Measurements from ENCODE around the gene RPL35.
A peak's percentile ranks its signal among the peaks of the same experiment; 100 is the strongest.

Gene RPL35

DNA sequence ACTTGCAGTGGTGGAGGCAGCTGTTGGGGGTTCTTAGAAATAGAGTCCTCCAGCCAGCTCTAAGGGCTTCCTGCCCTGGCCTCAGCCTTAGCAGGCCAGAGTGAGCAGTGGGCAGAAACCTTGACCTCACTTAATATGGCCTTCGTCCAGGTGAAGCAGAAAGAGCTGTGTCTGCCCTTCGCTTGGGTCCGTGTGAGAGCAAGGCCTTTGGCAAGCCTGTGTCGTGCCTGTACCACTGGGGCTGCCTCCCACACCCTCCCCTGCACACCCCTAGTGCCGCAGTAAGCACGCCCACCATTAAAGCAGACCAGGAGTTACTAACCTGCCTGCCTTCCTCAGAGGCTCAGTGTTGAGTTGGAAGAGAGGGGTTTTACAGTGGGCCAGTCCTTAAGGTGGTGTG is 13.7 kb upstream of the RPL35 start:
- no peak for DNase-seq

DNA sequence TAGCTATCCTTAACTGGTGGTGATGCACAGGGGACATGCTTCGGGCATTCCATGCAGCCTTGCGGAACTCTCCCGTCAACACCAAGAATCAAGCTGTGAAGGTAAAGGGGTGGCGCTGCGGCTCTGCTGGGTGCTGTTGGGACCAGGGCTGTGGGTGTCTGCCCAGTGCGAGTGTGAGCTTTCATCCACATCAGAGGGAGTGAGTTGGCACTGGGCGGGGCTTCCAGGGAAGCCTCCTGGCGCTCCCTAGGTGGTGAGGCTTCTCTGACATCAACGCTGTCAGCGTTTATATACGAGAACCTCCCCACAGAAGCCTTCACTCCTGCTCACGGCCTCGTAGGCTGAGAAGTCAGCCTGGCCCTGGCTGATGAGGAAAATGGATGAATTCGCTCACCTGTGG is 11.9 kb upstream of the RPL35 start:
- DNase-seq = no peak

DNA sequence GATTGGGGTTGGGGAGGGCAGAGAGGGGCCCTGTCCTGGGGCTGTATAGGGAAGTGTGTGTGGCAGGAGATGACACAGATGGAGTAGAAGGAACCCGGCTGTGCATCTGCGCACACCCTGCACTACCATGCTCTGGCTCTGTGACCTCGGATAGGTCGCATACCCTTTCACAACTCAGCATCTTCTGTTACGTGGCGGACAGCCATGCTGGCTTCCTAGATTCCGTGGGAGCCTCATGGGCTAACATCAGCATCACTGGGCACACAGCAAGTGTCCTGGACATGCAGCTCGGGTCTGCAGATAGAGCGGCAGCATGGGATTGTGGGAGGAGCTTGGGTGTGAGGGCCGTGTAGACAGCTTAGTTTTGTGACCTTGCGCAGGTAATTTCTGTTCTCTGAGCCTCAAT is 9.4 kb upstream of the RPL35 start:
- no peak for DNase-seq

DNA sequence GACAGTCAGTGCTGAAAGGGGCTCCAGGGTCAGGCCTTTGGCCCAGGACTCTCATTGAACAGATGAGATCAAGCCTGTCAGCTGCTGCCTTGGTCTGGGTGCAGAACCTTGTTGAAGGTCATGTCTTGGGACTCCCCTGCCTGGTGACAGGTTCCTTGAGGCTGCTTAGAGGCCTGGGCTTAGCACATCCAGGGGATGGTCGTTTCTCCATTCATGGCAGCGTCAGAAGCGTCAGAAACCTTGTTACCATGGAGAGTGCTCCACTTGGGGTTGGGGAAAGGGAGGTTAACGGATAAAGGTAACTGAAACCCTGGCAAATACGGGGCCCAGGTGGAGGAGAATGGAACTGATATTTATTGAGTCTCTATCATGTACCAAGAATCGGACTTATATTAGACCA is 9.0 kb upstream of the RPL35 start:
- DNase-seq = no peak

DNA sequence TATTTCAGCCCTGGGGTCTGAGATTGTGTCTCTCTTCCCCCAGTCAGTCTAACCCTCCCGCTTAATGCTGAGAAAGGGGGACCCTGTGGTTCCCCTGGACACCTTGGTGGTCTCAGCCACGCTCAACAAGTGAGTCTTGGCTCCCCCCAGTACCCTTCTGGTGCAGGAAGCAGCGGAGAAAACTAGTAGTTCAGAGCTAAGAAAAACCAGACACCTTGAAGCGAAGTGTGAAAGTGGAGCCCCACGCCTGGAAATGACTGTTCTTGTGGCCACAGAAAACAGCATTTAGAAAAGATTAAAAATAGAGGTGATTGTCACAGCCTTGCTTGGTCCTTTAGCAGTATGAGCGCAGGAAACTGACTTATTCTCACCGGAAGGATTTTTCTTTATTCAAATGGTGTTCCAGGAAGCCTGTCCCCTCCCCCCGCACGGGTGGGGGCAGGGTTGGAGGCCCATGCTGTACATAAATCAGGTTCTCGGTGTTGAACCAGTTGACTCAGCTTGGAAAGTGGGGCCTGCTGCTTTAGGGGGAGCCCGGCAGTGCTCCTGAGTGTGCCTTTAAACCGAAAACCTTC is 8.3 kb upstream of the RPL35 start:
- no peak for DNase-seq

DNA sequence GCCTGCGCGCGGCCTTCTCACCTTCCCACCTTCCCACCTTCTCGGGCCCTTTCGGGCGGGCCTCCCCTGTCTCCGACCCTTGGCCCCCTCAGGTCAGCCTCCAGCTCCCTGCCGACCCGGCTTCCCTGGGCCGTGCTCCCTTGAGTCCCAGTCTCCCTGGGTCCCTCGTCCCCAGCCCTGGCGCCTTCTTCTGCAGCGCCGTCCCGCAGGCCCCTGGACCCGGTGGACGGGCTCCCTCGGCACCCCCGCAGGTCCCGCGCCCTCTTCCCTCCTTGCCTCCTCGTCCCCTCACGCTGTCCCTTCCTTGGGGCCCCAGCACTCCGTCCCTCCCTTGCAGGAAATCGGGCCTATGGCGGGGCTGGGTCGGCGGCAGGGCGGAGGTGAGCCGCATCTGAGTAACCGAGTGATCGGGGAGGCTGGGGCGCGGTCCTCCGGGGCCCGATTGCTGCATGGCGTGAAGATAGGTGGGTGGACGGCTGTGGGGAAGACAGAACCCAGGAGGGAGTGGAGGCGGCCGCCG is 7.8 kb upstream of the RPL35 start:
- DNase-seq = no peak

GRCh38 chr9:124868511-124869465 is 7.0 kb upstream of the RPL35 start:
- DNase-seq = peak; percentile 76

DNA sequence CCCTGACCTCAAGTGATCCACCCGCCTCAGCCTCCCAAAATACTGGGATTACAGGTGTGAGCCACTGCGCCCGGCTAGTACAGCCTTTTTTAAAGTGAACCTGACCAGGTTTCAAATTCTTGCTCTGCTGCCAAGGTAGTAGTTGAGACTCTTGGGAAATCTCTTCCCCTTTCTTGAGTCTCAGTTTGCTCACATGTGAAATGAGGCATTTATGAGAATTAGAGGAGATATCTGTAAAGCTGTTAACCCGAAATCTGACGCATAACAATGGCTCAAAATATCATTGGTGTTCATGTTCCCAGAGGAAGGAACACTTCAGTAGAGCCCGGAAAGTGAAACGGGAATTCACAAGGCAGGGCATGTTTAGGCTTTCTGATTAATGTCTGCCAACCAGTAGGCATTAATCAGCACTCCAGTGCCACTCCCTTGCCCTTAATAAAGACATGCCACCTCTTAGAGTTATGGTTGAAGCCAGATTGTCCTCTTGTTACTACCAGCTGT is 1.7 kb upstream of the RPL35 start:
- no peak for DNase-seq

GRCh38 chr9:124860582-124861341 is 995 bp downstream of the RPL35 start:
- no peak for DNase-seq

GRCh38 chr9:124859803-124860581 is 1.8 kb downstream of the RPL35 start:
- no peak for DNase-seq

GRCh38 chr9:124858330-124859046 is 3.3 kb downstream of the RPL35 start:
- DNase-seq = no peak

GRCh38 chr9:124857533-124858162 is 4.1 kb downstream of the RPL35 start:
- DNase-seq = no peak

DNA sequence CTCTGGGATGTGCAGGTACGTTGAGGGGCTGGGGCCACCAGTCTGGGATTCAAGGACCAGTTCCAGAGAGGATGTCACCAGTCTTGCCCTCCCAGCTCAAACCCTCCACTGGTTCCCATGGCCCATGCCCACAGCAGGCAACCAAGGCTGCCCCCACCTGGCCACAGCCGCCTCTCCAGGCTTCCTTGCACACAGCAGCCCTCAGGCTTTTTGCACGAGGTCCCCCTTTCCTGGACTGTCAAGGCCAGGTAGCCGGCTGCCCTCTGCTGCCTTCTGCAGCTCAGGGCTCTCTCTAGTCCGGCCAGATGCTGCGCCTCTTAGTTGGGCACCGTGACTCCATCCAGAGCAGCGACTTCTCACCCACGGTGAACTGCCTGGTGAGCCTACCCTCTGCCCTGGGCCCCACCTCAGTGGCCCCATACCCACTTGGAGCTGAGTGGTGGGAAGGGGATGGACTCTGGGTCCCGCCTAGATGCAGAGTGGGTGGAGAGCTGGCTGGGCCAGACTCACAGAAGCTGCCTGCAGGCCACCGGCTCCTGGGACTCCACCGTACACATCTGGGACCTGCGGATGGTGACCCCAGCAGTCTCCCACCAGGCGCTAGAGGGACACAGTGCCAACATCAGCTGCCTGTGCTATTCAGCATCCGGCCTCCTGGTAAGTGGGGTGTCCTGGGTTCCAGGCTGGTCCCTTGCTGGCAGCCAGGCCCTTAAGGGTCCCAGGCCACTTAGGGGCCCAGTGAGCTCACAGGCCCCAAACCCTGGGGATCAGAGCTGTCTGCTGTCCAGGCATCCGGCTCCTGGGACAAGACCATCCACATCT is 5.6 kb downstream of the RPL35 start:
- DNase-seq = no peak

DNA sequence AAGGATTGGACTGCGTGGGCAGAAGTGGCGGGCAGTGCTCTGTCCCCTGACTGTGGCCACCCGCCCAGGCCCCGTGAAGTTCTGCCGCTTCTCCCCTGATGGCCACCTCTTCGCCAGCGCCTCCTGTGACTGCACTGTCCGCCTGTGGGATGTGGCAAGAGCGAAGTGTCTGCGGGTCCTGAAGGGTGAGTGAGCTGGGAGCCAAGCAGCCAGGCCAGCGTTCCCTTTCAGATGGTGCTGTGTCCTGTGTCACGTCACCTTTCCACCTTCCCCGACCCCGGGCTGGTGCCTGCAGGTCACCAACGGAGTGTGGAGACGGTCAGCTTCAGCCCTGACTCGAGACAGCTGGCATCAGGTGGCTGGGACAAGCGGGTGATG is 6.2 kb downstream of the RPL35 start:
- DNase-seq = no peak

DNA sequence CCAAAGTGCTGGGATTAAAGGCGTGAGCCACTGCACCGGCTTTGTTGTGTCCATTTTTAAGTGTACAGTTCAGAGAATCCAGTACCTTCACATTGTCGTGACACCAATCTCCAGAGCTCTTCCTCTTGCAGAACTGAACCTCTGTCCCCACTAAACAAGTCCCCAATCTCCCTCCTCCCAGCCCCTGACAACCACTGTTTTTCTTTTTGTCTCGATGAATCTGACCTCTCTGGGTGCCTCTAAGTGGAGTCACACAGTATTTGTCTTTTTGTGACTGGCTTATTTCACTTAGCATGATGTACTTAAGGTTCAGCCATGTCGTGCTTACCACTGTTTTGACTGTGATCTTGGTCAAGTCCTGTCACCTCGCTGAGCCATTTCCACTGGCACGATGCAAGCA is 6.9 kb downstream of the RPL35 start:
- DNase-seq = no peak

DNA sequence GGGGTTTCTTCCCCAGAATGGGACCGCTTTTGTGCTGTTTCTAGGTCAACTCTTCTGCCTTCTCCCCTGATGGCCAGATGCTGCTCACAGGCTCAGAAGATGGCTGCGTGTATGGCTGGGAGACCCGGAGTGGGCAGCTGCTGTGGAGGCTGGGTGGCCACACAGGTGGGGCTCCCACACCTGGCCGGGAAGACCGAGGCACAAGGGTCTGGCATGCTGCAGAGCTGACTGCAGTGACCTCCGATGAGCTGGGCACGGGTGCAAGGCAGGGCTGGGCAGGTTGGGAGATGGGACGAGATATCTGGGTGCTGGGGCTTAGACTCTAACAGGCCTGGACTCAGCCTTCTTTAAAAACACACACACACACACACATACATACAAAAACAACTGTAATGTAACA is 7.6 kb downstream of the RPL35 start:
- DNase-seq = no peak

DNA sequence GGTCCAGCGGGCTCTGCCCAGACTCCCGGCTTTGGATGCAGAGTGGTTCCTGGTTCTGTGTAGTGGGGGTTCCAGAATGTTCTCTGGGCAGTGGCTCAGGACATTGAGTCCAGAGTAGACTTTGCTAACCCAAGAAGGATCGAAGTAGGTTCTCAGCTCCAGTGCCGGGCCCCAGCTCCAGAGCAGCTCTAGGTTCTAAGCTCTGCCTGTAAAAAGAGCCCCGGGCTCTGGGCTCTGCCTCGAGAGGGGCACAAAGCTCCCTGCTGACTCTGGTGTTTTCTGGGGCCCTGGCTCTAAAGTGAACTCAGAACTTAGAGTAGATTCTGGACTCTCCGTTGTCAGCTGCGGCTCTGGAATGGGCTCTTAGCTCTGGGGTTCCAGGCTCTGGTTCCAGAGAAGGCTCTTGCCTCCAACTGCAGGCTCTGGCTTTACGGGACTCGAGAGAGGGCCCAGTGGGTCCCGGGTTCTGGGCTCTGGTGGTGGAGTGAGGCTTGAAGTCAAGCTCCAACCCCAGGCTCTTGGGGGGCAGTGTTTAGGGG is 8.1 kb downstream of the RPL35 start:
- no peak for DNase-seq

DNA sequence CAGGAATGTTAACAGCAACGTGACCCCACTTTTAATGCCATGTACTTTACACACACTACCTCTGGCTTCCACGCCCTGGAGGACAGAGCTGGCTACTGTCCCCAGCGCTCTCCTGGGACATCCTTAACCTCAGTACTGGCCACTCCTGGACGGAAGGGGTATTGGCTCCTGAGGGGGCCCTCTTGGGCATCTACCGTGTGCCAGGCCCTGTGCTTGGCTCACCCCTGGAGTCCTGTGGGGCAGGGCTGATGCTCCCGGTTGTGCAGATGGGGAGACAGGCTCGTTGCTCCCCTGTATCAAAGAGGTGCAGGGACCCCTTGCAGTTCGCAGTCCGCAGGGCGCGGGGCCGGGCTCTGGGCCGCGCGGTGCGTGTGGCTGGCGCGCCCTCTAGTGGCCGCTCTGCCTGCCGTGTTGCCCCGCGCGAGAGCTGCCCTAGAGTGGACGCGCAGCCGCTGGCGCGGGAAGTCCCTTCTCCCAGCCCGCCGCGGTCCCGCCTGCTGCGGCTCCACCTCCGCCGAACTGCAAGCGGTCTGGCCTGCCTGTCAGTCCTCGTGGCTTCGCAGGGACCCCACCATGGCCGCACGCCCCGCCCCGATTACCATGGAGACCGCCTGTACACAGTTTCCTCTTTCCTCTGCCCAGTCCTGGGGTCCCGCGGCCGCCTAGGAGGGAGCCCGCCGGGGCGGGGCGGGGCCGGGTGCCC is 8.8 kb downstream of the RPL35 start, which contains the start of gene WDR38:
Gene WDR38, plus strand, starts transcription at position 632 of the 703 bp plus-strand sequence. CDS start 72 bp downstream, outside the sequence.
- DNase-seq = peak; percentile 64

- no peak for DNase-seq
Observed at GRCh38 chr9:124852121-124852828, 9.5 kb downstream of the RPL35 start.

Measured in NCI-H1105 treated with DMSO at 0.1 percent for 48 hours (cell line).